HG03442 (cell line): Measurements from ENCODE around the gene MAPK8.

Experiments
- ATAC-seq: cut with Tn5 transposase; IDR thresholded peaks from one replicate; pipeline ENCODE4 v1.9.1; 2021; ENCODE audit warnings: mild to moderate bottlenecking, moderate library complexity; ENCODE audit not compliant: unreplicated experiment

Gene MAPK8

DNA sequence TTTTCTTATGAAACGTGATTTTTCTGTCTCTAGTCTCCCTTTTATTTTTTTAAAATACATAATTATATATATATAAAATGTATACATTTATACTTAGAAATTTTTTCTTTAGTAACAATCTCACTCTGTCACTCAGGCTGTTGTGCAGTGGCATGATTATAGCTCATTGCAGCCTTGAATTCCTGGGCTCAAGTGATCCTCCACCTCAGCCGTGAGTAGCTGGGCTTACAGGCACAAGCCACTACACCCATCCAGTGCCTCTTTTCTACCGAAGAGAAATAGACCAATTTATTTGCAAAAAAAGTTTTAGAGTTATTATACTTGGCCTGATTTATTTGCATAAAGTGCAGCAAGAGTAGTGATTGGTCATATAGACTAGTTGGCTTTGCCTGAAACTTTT lies 72.2 kb downstream of the MAPK8 start:
- no peak for ATAC-seq

DNA sequence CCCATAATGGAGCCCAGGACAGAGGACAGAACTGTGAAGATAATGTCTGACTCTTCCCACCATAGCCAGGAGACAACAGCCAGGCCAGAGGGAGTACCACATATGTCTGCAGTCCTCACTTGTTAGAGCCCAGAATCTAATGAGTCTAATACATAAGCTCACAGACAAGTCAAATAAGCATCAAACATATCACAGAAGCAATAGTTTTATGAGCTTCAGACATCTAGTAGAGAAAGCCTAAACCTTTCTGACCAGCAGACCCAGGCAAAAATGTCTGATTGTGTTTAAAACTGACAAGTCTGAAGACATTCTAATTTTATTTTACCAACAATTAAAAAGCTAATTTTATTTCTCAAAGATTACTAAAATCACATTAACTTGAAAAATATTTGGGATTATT lies 75.5 kb downstream of the MAPK8 start:
- no peak for ATAC-seq

DNA sequence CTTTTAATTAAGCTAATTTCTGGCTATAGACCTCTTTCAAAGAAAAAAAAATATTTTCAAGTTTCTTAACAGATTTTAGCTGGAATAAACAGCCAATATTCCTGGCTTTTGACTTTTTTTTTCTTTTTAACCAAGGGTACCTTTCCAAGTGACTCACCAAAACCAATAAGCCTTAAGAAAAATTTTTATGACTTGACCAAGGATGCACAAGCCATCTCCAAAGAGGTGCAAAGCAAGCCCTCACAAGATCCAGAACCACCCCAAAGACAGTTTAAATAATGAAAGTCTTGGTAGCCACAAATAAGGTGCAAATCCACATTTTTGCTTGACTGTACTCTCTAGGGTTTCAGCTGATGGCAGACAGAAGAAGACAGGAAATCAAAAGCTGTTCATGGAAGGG lies 76.5 kb downstream of the MAPK8 start:
- ATAC-seq, result no peak

DNA sequence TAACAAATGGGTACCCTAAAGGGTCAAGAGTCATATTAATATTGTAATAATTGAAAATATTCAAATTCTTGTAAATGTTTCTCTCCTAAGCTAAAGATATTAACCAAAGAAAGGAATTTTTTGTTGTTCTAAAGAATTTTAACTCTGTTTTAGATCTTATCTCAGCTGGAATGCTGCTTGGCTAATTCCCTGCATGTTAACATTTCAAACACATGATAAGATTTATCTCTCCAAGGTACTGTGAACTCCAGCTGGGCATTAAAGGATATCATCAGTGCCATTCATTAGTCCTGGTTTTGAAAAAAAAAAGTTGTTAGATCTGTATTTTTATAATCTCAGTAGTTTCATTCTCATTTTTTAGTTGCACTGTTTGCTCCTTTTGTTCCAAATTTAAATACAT lies 76.9 kb downstream of the MAPK8 start:
- ATAC-seq, result no peak

DNA sequence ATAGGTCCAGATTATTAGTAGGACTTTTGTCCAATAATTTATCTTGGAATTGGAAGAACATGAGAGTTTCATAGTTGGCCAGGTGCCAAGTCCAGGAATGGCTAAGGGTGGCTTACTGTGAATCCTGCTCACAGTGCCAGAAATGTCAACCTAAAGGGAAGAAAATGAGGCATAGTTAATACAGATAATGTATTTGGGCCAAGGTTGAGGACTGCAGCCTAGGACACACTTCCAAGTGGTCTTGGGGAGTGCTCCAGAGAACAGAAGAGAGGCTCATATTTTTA lies 78.2 kb downstream of the MAPK8 start:
- no peak for ATAC-seq

DNA sequence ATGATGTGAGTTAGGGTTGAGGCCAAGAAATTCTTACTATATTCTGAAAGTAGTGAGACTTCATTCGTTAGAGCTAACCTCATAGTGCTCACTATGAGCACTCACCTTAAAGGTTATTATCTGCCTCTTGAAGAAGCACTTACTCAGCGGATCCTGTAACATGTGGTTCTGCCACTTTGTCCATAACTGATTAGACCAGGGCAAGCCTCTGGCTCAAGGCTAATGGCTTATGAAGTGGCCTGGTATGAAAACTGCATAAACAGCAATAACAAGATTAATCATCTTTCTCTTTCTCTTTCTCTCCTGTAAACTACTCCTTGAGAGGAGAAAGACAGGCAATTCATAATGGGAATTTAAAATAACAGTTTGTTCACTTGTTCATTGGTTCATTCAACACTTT lies 82.8 kb downstream of the MAPK8 start:
- ATAC-seq, result no peak

DNA sequence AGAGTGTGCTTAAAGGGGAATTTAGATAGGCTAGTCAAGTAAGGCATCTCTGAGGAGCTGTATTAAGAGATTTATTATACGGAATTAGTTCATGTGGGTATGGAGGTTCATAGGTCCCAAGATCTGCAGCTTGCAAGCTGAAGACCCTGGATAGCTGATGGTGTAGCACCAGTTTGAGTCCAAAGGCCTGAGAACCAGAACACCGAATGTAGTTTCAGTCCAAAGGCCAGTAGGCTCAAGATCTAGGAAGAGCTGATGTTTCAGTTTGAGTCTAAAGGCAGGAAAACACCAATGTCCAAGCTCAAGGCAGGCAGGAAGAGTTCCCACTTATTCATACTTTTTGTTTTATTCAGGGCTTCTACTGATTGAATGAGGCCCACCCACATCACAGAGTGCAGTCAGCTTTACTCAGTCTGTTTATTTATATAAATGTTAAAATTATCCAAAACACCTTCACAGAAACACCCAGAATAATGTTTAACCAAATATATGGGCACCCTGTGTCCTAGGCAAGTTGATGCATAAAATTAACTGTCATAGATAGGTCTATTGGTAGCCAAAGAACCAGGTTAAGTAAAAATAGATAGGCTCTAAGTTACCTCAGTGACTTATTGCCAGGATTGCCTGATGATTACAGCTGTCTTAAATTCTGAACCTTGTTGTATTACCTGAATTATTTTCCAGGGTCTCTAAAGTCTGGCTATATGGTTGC lies 83.5 kb downstream of the MAPK8 start:
- no peak for ATAC-seq

DNA sequence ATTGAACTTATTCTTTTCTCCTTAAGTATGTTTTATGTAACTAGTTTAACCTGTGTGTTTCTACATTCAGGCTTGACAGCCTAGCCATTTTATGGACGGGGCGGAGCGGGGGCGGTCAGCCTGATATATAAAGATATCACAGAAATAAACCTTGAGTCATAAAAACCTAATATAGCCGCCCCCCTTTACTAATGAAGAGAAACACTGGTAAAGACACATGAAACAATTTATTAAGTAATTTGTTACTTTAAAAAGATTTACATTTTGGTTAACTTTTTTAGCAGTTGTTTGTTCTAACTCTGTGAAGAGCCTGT lies 84.0 kb downstream of the MAPK8 start:
- ATAC-seq, result no peak

DNA sequence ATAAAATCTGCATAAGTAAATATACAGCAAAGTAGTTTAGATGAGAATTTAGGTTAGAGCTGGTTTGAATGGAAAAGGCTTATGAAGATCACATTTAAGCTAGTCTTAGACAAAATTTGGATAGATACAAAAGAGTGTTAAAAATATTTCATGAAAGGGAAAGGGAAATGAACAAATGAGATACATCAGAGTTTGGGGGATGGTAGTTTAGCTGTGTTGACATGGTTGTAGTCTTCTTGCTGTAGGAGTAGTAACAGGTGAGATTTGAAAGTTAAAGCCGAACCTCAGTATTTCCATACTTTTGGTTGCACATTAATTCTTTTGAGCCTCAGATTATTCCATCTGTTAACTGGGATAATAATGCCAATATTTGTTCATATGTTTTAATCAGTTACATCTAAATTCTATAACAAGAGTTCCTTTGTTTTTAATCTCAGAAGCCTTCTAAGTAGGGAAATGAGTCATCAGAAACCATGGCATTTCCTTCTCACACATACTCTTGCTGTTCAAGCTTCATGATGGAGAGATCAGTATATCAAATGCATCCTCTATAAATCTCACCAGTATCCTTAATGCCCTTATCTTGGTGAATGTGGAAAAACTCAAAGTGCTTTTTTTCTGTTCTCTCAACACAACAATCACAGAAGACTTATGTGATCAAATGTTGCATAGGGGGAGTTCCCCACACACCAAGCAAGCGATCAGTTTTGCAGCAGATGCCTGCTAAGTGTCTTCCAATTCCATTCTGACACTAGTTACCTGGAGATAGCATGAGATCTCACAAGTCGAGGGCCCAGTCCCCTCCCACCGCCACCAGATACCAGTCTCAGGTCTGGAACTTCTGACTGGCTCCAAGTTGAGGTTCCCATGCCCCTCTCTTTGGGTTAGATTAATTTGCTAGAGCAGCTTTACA lies 84.7 kb downstream of the MAPK8 start:
- ATAC-seq, result peak; percentile 75

DNA sequence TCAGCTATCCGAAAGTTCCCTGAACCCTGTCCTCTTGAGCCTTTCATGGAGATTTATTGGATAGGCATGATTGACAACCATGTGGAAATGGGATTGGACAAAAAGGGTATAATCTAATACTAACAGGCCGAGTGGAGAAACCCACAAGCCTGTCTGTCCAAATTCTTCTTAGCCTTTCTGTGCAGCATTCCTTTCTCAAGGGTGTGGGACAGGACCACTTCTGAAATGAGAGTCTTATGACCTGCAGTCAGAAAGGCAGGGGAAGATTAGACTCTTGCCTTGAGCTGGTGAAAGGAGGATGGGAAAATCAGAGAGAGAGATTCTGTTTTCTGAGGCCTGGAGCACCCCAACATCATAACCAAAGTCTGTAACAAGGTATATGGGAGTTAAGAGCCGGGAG lies 85.5 kb downstream of the MAPK8 start:
- no peak for ATAC-seq

DNA sequence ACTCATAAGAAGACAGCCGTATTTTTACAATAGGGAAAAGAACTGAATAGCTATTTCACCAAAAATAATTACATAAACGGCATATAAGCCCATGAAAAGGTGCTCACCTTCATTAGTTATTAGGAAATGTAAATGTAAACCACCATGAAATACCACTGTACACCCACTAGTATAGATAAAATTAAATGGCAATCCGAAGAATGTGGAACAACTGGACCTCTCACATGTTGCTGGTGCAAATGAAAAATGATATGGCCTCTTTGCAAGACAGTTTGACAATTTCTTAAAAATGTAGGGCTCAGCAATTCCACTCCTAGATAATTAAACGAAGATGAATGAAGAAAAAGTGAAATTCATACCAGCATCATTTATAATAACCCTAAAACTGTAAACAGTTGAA lies 91.8 kb downstream of the MAPK8 start:
- no peak for ATAC-seq

DNA sequence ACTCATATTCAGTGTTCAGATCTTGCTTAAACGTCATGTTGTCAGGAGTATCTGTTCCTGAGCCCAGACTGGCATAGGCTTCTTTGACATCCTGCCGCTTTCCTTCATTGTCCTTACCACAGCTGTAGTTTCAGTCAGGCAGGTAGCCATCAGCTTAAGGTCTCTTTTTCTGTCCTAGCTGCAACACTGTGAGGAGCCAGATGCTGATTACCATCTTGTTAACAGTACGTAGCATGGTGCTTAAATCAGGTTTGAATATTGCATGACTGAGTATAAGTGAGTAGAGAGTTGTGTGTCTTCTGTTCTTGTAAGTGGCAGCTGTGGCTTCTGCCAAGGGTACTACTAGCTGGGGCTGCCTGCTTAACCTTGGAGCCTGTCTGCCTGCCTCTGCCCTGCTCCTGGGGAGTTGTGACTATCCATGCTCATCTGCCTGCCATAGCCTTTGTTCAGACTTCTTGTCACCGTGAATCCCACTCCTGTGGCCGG lies 92.6 kb downstream of the MAPK8 start:
- no peak for ATAC-seq

DNA sequence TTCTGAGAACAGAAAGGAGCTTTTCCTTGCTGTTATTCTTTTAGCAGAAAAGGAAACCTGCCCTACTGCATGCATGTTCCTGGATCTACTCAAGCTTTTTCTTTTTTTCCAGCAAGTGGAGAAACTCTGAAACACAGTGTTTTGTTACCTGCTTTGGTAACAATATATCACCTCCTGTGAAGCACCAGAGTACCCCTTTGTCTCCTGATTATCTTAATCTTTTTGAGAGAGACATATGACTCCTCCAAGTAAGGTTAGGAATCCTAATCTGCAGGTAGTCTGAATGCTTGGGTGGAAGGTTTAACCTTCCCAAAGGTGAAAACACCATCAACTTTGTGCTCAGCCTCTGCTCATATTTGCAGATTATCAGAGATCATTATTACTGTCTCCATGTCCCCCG lies 93.1 kb downstream of the MAPK8 start:
- no peak for ATAC-seq

DNA sequence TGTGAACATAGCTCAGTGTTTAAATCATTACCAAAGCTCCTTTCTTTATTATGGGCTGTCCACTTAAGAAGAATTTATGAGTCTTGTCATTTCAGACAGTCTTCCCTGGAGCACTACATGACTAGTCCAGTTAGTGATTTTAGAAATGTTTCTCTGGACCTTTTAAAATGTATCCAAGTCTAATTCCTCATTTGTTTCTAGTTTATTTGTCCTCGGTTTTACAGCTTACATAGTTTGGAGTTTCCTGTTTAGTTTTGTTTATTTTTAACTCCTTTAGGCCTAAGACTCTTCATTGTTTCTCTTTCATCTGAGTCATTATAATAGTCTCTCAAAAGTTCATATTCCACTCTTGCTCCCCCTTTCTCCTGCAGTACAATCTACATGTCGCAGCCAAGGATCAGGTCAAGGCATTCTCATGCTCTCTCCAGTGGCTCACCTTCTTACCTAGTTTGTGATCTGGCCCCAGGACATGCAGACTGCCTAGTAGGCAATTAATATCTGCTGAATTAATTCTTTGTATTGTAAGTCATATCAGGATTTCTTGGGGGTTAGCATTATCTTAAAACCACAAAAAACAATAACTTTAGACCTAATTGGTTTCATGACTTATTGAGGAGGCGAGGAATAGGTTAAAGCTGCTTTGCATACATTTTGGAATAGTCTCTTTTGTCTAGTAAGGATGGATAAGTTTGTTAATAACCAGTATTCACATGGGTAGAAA lies 93.8 kb downstream of the MAPK8 start:
- no peak for ATAC-seq

DNA sequence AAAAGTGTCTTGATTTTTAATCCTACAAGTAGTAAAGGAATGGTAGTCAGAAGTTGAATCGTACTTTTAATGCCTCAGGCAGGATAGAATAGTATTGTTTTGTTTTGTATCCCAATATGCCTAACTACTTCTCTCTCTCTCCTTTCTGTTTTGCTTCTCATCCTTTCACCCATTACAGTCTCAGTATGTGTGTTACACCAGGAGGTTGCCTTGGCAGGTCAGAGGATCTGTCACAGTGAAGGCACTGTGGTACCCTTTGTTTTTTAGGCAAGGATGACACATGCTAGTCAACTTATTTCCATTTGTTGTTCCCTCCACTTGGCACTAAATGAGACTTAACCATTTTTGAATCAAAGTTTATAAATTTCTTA lies 94.4 kb downstream of the MAPK8 start:
- no peak for ATAC-seq

DNA sequence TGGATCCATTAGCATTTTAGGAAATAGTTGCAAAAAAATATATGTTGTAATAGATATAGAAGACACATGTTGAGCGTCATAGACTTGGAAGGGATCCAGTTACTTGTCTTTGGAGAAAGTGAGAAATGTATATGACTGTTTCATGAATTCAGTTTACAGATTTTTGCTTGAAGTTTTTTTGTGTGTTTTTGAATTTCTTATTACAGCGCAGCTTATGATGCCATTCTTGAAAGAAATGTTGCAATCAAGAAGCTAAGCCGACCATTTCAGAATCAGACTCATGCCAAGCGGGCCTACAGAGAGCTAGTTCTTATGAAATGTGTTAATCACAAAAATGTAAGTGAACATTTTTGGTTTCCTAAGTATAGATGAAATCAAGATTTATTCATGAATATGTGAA lies 98.2 kb downstream of the MAPK8 start:
- ATAC-seq, result no peak

DNA sequence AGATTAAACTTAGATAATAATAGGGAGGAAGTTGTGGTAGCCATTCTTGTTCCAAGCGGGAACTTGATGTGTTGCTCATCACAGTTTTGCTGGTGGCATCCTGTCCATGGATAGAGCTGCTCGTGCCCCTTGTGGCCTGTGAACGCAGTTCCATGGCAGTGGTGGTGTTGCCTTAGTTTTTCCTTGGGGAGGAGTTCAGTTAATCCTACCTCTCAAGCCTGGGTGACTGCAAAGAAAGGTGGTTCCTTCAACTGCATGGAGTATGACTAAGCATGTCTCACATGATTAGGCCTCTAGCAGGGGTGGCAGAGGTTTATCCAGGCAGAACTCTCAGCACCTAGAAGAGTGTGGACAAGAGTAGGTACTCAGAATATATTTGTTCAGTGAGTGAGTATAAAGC lies 99.7 kb downstream of the MAPK8 start:
- no peak for ATAC-seq

DNA sequence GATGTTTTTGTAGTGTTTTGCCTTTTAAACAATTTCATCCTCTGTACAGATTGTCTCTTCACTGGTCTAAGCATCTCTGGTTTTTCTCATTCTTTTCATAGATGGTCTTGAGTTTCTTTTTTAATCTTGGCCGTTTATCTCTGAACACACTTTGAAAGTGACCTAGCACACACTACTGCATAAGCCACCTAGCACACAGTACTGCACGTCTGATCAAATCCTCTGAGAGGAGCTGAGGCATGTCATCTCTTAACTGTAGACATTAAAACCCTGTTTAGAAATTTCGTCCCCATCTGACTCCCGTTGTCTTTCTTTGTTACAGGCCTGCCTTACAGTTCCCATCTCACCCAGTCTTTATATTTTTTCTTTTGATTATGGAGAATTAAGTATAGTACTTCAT lies 100.2 kb downstream of the MAPK8 start:
- ATAC-seq, result no peak

DNA sequence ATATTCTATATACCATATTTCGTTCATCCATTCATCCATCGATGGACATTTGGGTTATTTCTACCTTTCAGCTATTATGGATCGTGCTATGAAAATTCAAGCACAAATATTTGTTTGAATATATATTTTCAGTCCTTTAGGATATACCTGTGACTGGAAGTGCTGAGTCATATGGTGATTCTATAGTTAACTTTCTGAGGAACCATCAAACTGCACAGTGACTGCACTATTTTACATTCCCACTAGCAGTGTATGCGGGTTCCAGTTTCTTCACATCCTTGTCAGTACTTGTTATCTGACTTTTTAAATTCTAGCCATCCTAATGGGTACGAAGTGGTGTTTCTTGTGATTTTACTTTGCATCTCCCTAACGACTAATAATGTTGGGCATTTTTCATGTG lies 104.0 kb downstream of the MAPK8 start:
- no peak for ATAC-seq

DNA sequence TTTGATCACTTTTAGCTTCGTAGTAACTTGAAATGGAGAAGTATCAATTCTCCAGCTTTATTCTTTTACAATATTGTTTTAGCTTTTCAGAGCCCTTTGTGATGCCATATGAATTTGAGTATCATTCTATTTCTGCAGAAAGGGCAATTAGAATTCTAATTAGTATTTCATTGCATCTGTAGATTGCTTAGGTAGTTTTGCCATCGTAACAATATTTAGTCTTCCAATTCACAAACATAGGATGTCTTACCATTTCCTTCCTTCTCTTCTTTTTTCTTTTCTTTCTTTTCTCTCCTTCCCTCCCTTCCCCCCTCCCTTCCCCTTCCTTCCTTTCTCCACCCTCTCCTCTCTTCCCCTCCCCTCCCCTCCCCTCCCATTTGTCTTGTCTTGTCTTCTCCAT lies 105.0 kb downstream of the MAPK8 start:
- ATAC-seq, result no peak

DNA sequence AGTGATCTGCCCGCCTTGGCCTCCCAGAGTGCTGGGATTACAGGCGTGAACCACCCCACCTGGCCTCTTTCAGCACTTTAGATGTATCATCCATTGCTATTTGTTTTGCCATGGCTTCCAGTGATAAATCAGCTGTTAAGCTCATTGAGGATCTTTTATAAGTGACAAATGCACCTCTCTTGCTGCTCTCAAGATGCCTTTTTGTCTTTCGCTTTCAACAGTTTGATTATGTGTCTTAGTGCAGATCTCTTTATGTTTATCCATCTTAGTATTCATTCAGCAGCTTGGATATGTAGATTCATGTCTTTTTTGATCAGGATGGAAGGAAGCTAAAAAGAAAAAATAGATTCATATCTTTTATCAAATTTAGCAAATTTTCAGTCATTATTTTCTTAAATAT lies 105.6 kb downstream of the MAPK8 start:
- no peak for ATAC-seq

DNA sequence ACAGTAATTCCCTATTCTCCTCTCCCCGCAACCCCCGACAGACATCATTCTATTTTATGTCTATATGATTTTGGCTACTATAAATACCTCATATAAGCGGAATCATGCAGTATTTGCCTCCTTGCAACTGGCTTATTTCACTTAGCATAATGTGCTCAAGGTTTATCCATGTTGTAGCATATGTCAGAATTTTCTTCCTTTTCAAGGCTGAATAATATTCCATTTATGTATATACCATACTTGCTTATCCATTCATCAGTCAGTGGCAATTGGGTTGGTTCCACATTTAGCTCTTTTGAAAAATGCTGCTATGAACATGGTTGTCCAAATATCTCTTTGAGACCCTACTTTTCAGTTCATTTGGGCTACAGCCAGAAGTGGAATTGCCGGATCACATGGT lies 106.5 kb downstream of the MAPK8 start:
- no peak for ATAC-seq
